Measurements from ENCODE around the gene IL9. TPM values are rescaled to one million over a fixed set of nuclear protein-coding genes. Genes with fewer than 3 reads are reported as not detected.

The IL9 gene
- total and polyA plus RNA-seq, 8 donors = not detected

DNA sequence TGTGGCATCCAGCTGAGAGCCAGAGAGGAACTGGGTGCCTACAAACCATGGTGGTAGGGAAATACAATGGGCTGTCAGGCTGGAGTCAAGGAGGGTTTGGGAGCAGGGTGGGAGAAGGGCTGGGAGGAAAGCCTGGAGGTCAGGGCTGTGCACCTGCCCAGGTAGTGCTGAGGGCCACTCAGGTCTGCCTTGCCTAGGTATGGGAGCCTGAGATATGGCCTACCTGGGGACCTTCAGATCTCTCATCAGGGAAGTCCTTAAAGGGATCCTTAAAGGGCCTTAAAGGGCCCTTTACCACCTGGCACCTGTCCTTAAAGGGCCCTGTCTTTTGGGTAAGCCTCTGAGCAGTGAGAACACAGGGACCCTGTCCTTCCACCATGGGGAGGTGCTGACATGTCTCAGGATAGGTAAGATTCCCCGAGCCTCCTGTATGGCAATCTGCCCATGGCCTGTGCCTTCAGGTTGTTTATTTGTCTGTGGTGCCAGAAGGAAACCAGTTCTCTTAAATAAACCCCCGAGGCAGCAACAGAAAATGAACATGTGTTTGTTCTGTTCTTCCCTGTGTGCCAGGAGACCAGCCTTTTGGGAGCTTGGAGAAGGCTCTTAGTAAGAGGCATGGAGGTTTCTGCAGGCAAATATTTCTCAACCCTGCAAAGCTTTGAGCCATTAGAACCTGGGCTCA lies 37.9 kb downstream of the IL9 start:
- H3K4me1 ChIP-seq = no peaks in the 10 kb centered on the region
- 37 to 57% (median 48%) methylated on average over 2 of the region's 2 CpGs for WGBS, 5 donors
- intact Hi-C loops (cut with DNase I; ENCODE audit: low total_unique reads) = no loop called here
- H3K4me3 ChIP-seq = no peak overlapping the region
- DNase-seq = no peak
- H3K27ac ChIP-seq = no peak overlapping the region
- H3K27me3 ChIP-seq = peaks cover 0 to 4% (median 0%) of the 10 kb centered on the region in 3 donors
- H3K36me3 ChIP-seq = no peaks in the 10 kb centered on the region
- H3K9me3 ChIP-seq = no peaks in the 10 kb centered on the region
- TF ChIP-seq POLR2A (IDR thresholded peaks at IDR 0.05) (no peak), POLR2AphosphoS5 (IDR thresholded peaks at IDR 0.05) (no peak), EP300 (IDR thresholded peaks at IDR 0.05) (no peak)
- TF ChIP-seq, protein P1, sequence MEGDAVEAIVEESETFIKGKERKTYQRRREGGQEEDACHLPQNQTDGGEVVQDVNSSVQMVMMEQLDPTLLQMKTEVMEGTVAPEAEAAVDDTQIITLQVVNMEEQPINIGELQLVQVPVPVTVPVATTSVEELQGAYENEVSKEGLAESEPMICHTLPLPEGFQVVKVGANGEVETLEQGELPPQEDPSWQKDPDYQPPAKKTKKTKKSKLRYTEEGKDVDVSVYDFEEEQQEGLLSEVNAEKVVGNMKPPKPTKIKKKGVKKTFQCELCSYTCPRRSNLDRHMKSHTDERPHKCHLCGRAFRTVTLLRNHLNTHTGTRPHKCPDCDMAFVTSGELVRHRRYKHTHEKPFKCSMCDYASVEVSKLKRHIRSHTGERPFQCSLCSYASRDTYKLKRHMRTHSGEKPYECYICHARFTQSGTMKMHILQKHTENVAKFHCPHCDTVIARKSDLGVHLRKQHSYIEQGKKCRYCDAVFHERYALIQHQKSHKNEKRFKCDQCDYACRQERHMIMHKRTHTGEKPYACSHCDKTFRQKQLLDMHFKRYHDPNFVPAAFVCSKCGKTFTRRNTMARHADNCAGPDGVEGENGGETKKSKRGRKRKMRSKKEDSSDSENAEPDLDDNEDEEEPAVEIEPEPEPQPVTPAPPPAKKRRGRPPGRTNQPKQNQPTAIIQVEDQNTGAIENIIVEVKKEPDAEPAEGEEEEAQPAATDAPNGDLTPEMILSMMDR (IDR thresholded peaks at IDR 0.05) = no peak

DNA sequence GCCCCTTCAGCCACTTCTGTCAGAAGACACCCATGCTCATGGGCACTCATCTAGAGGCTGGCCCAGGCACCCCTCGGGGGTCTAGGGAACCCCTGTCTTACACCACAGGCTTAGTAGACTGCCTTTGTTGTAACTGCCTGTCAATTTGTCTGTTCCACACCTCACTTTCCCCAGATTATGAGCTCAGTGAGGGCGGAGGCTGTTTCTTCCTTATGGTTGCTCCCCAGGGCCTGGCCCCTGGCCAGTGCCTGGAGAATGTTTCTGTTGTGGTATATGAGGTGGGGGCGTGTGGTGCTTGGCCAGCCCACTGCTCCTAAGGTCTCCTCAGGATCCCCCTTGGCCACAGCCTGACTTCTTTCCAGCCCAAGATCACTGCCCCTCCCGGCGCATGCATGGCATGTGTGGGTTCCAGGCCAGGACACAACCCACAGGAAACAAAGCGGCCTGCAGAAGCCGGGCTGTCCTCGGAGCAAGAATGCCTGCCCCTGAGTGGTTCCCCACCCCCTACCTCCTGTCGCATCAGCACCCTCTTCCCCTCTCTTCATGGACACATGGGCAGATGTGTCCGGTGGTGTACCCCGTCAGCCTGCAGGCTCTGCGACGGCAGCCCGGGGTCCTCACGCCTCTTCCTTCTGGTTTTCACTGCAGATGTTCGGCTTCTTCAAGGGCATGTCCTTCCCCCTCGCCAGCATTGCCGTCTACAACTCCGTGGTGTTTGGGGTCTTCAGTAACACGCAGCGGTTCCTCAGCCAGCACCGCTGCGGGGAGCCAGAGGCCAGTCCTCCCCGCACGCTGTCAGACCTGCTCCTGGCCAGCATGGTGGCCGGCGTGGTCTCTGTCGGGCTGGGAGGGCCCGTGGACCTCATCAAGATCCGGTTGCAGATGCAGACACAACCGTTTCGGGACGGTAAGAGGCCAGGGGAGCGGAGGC lies 43.5 kb downstream of the IL9 start:
- no peak for DNase-seq
- intact Hi-C loops (cut with DNase I; ENCODE audit: low total_unique reads) = no loop called here
- Histone ChIP-seq H3K27me3 (peaks cover 0 to 4% (median 3%) of the 10 kb centered on the region in 3 donors), H3K4me3 (no peak overlapping the region), H3K27ac (no peak overlapping the region), H3K9me3 (no peaks in the 10 kb centered on the region), H3K36me3 (no peaks in the 10 kb centered on the region), H3K4me1 (no peaks in the 10 kb centered on the region)
- WGBS, 5 donors = 87 to 94% (median 90%) methylated on average over 25 to 34 of the region's 34 CpGs
- no peak for TF ChIP-seq EP300 (IDR thresholded peaks at IDR 0.05)
- TF ChIP-seq, protein P1 (IDR thresholded peaks at IDR 0.05) = no peak
- TF ChIP-seq POLR2AphosphoS5 (IDR thresholded peaks at IDR 0.05) = no peak
- TF ChIP-seq POLR2A (IDR thresholded peaks at IDR 0.05) = no peak

DNA sequence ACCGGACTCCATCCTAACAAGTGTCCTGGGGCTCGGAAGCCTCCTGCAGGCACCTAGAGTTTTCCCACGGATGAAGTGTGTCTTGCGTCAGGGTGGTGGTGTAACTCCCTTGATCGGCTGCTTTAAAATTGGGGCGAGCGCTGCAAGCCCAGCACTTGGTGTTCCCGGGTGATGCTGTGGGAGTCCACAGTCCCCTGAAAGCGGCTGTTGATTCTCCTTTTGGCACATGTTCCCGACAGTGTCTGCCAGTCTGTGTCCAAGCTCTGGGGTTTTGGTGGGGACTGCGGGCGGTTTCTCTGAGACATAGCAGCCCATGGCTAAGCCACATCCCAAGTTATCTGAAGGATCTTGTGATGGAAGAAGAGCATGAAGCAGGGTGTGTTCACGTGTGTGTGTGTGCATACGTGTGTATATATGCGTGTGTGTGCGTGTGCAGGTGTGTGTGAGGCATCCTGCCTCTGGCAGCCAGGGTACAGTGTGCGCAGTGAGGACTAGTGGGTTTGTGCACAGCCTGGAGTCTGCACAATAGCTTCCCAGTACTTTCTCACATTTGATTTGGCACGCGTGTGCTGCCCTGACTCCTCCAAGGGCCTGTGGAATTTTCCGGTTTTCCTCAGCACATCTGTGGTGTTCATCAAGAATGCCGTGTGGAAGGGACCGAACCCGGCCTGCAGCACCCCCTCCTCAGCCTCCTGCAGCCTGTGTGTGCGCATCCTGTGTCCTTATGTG lies 44.3 kb downstream of the IL9 start:
- no peak for DNase-seq
- 82 to 88% (median 85%) methylated on average over 23 to 24 of the region's 24 CpGs for WGBS, 5 donors
- Histone ChIP-seq H3K36me3 (no peaks in the 10 kb centered on the region), H3K27ac (no peak overlapping the region), H3K9me3 (no peaks in the 10 kb centered on the region), H3K27me3 (peaks cover 0 to 3% (median 2%) of the 10 kb centered on the region in 3 donors), H3K4me1 (no peaks in the 10 kb centered on the region), H3K4me3 (no peak overlapping the region)
- TF ChIP-seq EP300 (IDR thresholded peaks at IDR 0.05) (no peak), POLR2AphosphoS5 (IDR thresholded peaks at IDR 0.05) (no peak), POLR2A (IDR thresholded peaks at IDR 0.05) (no peak)
- TF ChIP-seq, protein P1 (IDR thresholded peaks at IDR 0.05) = no peak
- intact Hi-C loops (cut with DNase I; ENCODE audit: low total_unique reads) = no loop called here

DNA sequence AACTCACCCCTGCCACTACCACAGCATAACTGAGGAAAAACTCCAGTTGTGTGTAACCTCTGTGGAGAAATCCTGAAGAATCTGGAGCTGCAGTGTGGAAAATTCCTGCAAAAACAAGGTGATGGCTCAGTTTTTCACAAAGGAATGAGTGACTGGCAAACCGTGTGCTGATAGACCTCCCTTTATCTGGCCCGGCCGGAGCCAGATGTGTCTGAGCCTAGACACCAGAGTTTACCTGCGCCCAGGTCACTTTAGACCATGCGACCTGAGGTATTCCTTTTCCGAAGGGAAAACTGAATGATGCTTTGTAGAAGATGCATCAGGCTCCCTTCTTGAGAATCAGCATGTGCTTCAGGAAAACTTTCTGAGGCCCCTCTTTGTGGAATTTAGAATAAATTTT lies 45.0 kb downstream of the IL9 start:
- intact Hi-C loops (cut with DNase I; ENCODE audit: low total_unique reads) = no loop called here
- Histone ChIP-seq H3K27ac (no peak overlapping the region), H3K4me1 (no peaks in the 10 kb centered on the region), H3K27me3 (peaks cover 0 to 3% (median 0%) of the 10 kb centered on the region in 3 donors), H3K36me3 (no peaks in the 10 kb centered on the region), H3K9me3 (no peaks in the 10 kb centered on the region), H3K4me3 (no peak overlapping the region)
- TF ChIP-seq POLR2AphosphoS5 (IDR thresholded peaks at IDR 0.05) (no peak), EP300 (IDR thresholded peaks at IDR 0.05) (no peak), POLR2A (IDR thresholded peaks at IDR 0.05) (no peak)
- 83 to 89% (median 85%) methylated on average over 6 of the region's 6 CpGs for WGBS, 5 donors
- no peak for DNase-seq
